Fibroblast of mammary gland (primary cell): ENCODE data around the gene KIAA1671.

Source experiments
- DNase-seq: peaks from one replicate; pipeline ENCODE4 v3.0.0-alpha.2; 2010; ENCODE audit warnings: low read depth
- H3K4me3 ChIP-seq: 2 replicates; pipeline ENCODE4 v1.5.1; 2011; ENCODE audit warnings: low read depth, mild to moderate bottlenecking, low read length, moderate library complexity; ENCODE audit not compliant: control insufficient read depth
- CTCF ChIP-seq: conservative IDR thresholded peaks from 2 replicates; pipeline ENCODE4 v1.5.1; 2011; ENCODE audit warnings: low read depth, low read length, inconsistent platforms; ENCODE audit not compliant: control insufficient read depth, insufficient read depth

KIAA1671 gene

GRCh38 chr22:24984122-24984521, 31.6 kb downstream of the KIAA1671 start:
- no peak overlapping the region for H3K4me3 ChIP-seq
- TF ChIP-seq CTCF = no peak
- DNase-seq = no peak

- DNase-seq = peak; percentile 49
- TF ChIP-seq CTCF = no peak
- no peak overlapping the region for H3K4me3 ChIP-seq
Observed at GRCh38 chr22:24985826-24986214, 33.3 kb downstream of the KIAA1671 start.

GRCh38 chr22:24986816-24987215, 34.3 kb downstream of the KIAA1671 start:
- TF ChIP-seq CTCF = no peak
- no peak for DNase-seq
- H3K4me3 ChIP-seq = no peak overlapping the region

- no peak overlapping the region for H3K4me3 ChIP-seq
- DNase-seq = no peak
- TF ChIP-seq CTCF = no peak
Observed at GRCh38 chr22:24989135-24989534, 36.6 kb downstream of the KIAA1671 start.

- DNase-seq = no peak
- no peak for TF ChIP-seq CTCF
- H3K4me3 ChIP-seq = no peak overlapping the region
Observed at GRCh38 chr22:24989541-24989951, 37.0 kb downstream of the KIAA1671 start.

GRCh38 chr22:24990344-24990905, 37.9 kb downstream of the KIAA1671 start:
- no peak overlapping the region for H3K4me3 ChIP-seq
- no peak for DNase-seq
- no peak for TF ChIP-seq CTCF

GRCh38 chr22:24992946-24993345, 40.4 kb downstream of the KIAA1671 start:
- DNase-seq = no peak
- H3K4me3 ChIP-seq = no peak overlapping the region

More at GRCh38 chr22:24992946-24993345, 40.4 kb downstream of the KIAA1671 start:
- TF ChIP-seq CTCF = no peak
